Breast epithelium (tissue), 3 donors: ENCODE data around the gene PARVA.

Source experiments
- POLR2A ChIP-seq: fragments of 450-650 bp; IDR thresholded peaks from one replicate; pipeline ENCODE4 v1.6.1; 2016; ENCODE audit warnings: antibody characterized with exemption, mild to moderate bottlenecking, moderate library complexity
- POLR2AphosphoS5 ChIP-seq, 3 donors: sonication (generic); formaldehyde crosslinking; IDR thresholded peaks; one replicate each; pipeline ENCODE4 v1.6.1; 2017; ENCODE audit warnings: antibody characterized with exemption in 3 of 3
- TF ChIP-seq, protein P1 (sequence below), 3 donors: fragments of 450-650 bp; IDR thresholded peaks; one replicate each; pipeline ENCODE4 v1.5.1; 2016 to 2017; ENCODE audit warnings: antibody characterized with exemption in 3 of 3, mild to moderate bottlenecking in 3 of 3, moderate library complexity in 3 of 3

DNA sequence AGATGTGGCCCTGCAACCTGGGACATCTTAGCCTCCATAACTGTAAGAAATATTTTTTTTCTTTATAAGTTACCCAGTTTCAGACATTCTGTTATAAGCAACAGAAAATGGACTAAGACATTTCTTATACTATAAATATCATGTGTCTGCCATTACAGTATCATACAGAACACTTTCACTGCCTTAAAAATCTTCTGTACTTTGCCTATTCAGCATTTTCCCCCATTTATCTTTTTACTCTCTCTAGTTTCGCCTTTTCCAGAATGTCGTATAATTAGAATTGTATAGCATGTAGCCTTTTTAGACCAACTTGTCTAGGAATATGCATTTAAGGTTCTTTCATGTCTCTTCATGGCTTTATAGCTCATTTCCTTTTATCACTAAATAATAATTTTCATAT, 88.0 kb downstream of the PARVA start:
- TF ChIP-seq, protein P1, sequence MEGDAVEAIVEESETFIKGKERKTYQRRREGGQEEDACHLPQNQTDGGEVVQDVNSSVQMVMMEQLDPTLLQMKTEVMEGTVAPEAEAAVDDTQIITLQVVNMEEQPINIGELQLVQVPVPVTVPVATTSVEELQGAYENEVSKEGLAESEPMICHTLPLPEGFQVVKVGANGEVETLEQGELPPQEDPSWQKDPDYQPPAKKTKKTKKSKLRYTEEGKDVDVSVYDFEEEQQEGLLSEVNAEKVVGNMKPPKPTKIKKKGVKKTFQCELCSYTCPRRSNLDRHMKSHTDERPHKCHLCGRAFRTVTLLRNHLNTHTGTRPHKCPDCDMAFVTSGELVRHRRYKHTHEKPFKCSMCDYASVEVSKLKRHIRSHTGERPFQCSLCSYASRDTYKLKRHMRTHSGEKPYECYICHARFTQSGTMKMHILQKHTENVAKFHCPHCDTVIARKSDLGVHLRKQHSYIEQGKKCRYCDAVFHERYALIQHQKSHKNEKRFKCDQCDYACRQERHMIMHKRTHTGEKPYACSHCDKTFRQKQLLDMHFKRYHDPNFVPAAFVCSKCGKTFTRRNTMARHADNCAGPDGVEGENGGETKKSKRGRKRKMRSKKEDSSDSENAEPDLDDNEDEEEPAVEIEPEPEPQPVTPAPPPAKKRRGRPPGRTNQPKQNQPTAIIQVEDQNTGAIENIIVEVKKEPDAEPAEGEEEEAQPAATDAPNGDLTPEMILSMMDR (IDR thresholded peaks at IDR 0.05), result no peak
- no peak for TF ChIP-seq POLR2A
- TF ChIP-seq POLR2AphosphoS5 (IDR thresholded peaks at IDR 0.05), result no peak
